Mammary epithelial cell (primary cell): ENCODE measurements around the gene MAP3K2.

ENCODE experiments used
- CTCF ChIP-seq, 2 donors: IDR thresholded peaks in 1 of 2; conservative IDR thresholded peaks in 1 of 2; 2 replicates each; pipeline ENCODE4 v1.5.1; 2011 to 2012; ENCODE audit warnings: inconsistent platforms in 2 of 2, low read length in 2 of 2, mild to moderate bottlenecking in 2 of 2, control low read depth in 1 of 2, low read depth in 1 of 2; ENCODE audit not compliant: insufficient read depth in 1 of 2; ENCODE audit errors: extremely low read depth in 1 of 2
- EZH2 ChIP-seq: IDR thresholded peaks from 2 replicates; pipeline ENCODE4 v1.6.1; 2012; ENCODE audit warnings: low read length, inconsistent platforms, borderline replicate concordance

GRCh38 chr2:127386246-127386645, 1.5 kb downstream of the MAP3K2 start:
- TF ChIP-seq CTCF (conservative IDR thresholded peaks at IDR 0.05 in 1 of 2, IDR thresholded peaks at IDR 0.05 in 1 of 2; ENCODE audit: extremely low read depth in 1 of 2, insufficient read depth in 1 of 2, low read depth in 1 of 2, low read length in 2 of 2) (no peak), EZH2 (no peak)
